Activated CD4-positive, alpha-beta T cell treated with anti-CD3 and anti-CD28 coated beads for 24 hours (primary cell): Measurements from ENCODE around the gene CTNNBIP1.
"Not testable (repeated sequence)": the region's sequence is repeated elsewhere in the genome, so short reads cannot be mapped to it uniquely, and the experiment has no call there.

ENCODE experiments used
- DNase-seq, 2 donors: peaks; one replicate each; pipeline ENCODE4 v3.0.0-alpha.2; 2020; ENCODE audit warnings: low read depth in 2 of 2

CTNNBIP1 gene, protein sequence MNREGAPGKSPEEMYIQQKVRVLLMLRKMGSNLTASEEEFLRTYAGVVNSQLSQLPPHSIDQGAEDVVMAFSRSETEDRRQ

DNA sequence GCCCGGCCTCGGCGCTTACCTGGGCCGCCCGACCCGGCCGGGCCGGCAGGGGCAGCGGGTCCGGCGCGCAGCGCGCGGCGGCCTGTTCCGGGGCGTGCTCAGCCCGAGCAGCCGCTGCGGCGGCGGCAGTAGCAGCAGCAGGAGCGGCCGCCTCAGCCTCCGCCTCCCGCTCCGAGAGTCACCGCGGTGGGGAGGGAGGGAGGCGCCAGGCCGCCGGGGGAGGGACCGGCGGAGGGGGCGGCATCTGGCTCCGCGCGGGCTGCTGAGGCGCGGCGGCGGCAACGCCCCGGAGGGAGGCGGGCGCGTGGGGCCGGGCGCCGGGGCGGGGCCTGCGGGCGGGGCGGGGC lies at the start of gene CTNNBIP1:
Gene CTNNBIP1, minus strand, starts transcription at position 194 of the 347 bp plus-strand sequence. CDS start 38,205 bp downstream, outside the sequence.
- DNase-seq: no peak

DNA sequence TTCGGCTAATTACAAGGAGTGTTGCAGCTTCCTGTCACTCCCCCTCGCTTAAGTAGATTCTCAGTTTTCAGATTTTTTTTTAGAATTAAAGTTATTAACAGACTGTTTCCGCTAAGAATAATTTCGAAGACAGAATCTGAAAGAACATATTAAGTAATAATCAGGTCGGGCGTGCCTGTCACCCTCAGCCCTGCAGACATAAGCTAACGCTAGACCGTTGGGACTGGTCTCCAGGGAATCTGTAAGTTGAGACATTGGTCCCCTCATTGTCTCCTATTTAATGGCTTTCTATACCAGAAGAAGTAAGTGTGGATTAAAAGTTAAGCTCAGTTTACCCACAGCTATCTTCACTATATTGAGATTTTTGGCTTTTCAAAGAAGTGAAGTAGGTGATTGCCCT lies 47.7 kb upstream of the CTNNBIP1 start:
- DNase-seq: no peak

DNA sequence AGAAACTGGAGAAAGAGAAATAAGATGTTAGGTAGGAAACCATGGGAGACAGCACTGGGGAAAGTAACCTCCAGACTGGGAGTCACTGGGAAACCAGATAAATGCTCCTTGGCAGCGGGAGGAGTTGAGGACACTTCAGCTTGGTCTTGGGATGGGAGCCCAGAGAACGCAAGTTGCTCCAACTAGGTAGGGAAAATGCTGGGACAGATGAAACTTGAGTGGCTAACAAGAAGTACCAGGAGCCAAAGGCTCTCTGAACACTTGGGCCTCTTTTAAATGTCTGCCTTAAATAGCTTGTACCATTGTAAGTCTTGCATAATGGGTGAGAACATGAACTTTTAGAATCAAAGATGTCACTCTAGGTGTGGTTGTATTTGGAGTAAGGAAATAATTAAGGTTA lies 36.2 kb upstream of the CTNNBIP1 start:
- no peak for DNase-seq

DNA sequence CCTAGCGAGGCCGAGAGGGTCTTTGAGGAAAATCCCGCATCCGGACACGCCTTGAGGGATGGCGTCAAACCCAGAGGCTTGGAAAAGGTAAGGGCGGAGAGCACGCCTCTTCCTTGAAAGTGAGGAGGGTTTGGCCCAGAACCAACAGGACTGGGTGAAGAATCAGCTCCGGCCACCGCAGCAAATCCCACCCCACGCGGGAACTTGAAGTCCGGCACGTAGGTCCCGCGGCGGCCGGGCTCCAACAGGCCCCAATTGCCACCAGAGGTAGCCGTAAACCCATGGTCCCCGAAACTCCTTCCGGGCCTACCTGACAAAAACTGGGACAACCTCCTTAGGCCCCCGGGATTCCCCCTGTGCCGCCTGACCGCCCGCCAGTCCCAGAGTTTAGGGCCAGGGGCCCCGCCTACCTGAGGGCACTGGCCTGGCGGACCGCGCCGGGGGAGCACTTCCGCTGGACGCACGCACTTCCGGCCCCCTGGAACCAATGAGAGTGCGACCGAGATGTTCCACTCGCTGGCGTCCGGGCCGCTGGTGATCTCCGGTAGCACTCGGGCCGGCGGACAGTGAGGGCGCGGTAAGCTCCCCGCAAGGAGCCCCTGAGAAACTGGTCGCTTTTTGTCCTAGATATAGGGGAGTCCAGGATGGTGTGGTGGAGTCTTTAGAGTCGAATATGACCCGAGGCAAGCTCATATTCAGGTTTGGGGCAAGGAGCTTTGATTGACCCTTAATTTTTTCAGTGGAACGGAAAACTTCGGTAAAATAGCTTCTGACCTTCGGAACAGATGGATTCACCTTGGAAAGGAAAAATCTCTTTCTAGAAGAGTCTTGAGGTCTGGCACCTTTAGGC lies 33.1 kb upstream of the CTNNBIP1 start, which contains the start of the genes LZIC and NMNAT1:
Gene LZIC, minus strand, starts transcription at position 453 of the 850 bp plus-strand sequence. CDS start 6,772 bp downstream, outside the sequence.
Gene NMNAT1, plus strand, starts transcription at position 537 of the 850 bp plus-strand sequence. CDS start 28,599 bp downstream, outside the sequence.
- DNase-seq: peak; percentile 86 to 89

DNA sequence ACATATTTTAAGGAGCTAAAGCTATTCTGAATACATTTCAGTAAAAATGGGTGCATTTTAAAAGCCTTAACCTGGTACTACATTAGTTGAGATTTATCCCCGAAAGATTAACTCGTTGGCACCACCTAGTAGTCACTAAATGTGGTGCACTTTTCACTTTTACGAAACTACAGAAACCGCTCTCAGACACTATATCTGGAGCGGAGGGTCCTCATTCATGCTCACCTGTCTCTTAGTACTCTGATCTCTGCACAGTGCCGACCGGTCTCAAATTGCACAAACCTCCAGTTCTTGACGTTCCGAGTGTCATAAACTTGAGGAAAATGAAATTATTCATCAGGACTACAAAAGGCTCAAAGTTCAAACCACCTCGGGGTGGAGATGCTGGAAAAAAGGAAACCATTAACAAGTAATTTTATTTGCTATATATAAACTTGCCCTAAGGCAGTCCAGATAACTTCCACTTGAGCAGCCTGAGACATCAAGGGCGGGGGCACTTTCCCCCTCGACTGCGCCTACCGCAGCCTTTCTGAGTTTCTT lies 32.4 kb upstream of the CTNNBIP1 start:
- DNase-seq: no peak

DNA sequence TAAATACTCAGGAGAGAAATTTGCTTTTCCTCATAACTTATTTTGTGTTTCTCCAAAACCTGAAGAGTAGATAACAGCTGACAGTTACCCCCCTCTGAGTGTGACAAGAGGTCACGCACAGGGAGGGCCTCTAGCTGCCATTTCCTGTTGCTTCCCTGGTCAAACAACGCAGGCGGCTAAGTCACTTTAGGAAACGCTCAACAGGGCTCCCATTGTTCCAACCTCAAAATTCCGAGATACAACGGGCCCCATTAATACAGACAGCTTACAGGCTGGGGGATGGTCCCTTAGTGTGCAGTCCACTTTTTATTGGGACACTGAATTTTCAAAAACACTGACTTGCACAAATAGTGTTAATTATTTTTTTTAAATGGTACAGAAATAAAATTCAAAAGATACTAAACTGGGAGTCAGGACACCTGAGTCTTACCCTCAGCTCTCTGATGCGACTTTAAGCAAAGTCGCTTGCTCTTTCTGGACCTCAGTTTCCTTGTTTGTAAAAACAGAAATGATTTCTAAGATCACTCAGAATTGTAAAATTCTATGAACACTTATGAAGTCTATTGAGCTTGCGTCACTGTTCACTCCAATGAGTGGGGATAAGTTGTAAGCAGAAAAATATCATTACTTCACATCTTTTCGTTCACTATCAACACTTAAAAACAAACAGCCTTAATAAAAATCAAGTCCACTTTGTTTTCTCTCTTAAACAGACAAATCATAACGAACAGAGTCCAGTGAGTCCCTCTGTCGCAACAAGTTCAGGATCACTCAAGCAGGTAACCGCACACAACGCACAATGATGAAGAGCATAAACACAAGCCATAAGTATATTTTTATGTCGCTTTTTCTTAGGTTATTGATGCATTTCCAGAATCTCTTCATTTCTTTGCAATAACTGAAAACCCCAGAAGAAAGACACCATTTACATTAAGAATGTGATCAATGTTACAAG lies 19.6 kb upstream of the CTNNBIP1 start:
- DNase-seq: no peak

DNA sequence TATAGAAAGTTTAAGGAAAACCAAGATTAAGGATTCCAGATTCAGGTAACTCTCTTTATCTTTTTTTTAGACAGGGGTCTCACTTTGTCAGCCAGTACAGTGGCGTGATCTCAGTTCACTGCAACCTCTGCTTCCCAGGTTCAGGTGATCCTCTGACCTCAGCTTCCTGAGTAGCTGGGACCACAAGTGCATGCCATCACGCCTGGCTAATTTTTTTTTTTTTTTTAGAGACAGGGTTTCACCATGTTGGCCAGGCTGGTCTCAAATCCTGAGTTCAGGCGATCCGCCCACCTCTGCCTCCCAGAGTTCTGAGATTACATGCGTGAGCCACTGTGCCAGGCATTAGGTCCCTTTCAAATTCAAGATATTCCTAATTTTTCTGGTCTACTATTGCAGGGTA lies 17.2 kb upstream of the CTNNBIP1 start:
- no peak for DNase-seq

DNA sequence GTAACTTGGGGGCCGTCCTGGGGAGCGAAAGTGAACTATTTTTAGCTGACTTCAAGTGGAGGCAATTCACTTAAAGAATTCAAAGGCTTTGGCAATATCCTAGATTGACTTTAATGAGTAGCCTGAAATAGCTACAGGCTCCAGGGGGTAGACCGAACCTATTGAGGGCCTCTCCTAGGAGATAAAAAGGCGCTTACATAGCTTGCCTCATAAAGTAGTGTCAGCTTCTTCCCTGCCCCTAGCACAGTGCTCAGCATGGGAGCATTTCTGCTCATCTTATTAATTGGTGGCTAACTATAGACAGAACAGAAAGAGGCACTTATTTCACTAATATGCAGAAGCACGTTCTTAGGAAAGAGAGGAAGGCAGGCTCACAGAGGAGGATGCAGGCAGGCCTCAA lies 12.3 kb upstream of the CTNNBIP1 start:
- no peak for DNase-seq

DNA sequence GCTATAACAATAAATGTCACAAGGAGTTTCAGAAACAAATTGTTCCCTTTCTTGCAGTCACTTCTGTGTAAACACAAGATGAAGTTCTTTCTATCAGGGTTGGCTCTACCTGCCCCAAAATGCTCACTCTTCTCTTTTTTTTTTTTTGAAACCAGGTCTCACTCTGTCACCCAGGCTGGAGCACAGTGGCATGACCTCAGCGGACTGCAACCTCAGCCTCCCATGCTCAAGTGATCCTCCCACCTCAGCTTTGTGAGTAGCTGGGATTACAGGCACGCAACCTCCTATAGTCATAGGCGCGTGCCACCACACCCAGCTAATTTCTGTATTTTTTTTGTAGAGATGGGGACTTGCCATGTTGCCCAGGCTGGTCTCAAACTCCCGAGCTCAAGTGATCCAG lies 10.5 kb upstream of the CTNNBIP1 start:
- no peak for DNase-seq

DNA sequence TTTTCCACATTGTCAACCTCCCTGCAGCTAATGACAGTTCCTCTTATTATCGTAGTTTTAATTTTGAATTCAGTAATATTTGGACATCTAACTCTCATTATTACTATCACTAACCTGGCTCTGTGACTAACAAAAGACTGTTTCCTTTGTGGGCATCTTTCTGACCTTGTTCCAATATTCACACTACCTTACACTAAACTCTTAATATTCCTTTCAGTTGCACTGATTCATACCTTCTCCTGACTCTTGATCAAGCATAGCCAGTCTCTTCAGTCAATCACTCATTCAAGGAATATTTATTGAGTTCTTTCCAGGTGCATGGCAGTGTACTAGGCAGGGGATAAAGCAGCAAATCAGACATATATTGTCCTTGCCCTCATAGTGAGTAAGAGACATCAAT lies 7.8 kb upstream of the CTNNBIP1 start:
- DNase-seq: no peak

DNA sequence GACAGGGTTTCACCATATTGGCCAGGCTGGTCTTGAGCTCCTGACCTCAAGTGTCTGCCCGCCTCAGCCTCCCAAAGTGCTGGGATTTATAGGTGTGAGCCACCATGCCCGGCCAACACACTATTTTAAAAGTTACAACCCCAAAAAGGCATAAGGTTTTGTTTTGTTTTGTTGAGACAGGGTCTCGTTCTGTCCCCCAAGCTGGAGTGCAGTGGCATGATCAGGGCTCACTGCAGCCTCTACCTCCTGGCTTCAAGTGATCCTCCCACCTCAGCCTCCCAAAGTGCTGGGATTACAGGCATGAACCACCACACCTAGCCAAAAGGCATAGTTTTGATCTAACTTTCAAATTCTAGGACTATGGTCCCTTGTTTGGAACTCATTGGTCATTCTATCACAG lies 7.4 kb upstream of the CTNNBIP1 start:
- DNase-seq: not testable (repeated sequence)

DNA sequence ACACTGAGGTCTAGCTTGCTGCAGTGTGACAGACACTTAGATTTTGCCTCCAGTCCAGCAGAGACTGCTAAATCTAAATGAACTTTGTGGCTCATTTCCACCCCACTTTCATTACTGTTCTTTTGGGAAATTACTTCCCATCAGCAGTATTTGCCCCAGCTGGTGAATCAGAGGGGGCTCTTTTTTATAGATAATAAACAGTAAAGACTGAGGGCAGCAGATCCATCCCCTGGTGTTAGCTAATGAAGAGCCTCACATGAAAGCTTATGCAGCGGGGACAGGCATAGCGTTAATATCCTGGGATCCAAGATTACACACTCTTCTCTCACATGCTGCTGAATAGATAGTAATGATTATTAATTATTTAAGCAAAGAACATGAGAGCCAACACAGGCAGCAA lies 6.4 kb upstream of the CTNNBIP1 start:
- DNase-seq: no peak

DNA sequence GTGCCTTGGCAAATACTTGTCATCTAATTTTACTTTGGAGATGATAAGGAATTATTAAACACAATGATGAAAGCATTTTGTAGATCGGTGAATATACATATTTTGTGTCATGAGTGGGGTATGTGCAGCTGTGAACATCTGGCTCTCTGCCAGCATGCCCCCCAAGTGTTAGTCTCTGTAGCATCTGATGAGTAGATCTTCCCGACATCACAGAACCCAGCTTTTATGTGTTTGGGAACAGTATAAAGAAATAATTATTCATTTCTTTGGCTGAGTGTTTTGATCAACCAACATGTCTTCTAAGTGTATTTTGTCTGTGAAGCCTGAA lies 4.5 kb upstream of the CTNNBIP1 start:
- DNase-seq: no peak

DNA sequence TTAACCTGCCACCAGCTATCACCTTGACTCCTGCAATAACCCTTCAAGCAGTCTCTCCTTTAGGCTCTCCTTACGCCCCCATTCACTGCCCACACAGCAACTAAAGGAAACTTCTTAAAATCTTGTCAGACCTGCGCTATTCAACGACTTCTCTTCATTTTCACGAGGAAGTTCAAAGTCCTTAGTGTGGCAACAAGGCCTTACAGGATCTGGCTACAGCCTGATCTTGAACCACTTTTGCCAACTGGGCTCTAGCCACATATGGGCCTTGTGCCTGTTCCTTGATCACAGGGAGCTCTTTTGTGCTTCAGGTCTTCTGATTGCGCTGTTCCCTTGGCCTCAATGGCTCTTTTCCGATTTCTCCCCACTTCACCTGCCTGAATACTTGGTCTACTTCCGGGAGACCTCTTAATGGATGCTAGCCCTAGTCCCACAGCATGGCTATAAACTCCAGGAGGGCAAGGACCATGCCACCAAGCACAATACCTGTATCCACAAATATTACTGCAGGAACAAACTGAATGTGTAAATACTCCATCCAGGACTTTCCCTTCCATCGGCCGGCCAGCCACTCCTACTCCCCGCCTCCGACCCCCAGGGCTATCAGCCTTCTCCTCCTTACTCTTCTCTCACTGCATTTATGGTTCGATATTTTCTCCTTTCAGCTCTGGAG lies 2.3 kb upstream of the CTNNBIP1 start:
- DNase-seq: no peak

DNA sequence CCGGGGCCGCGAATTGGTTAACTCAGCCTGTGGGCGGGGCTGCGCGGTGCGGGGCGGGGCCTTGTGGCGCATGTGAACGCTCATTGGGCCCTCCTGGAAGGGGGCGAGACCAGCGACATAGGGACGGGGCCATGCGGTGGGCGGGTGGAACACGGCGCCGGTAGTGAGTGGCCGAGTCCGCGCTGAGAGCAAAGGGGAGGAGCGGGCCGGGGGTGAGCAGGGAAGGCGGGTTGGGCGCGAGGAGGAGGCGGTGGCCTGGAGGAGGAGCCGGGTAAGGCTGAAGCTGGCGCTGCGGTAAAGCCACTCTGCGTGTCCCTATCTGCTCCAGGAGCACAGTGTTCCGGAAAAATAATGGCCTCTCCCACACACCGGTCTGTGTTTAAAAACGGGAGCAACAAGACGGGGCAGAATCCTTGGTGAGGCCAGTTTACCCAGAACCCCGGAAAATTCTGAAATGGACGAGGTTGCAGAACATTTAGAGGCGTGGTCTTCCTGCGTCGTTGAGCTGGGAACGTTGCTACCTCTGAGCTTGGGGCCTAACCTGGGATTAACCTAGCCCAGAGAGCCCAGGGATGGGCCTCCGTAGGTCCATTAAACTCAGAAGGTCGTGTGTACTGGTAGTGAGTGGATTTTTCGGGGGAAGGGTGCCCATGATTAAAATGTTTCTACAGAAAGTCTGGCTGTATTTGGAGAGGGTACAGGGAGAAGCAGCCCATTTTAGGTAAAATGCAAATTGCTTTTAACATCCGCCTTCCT lies 532 bp upstream of the CTNNBIP1 start:
- peak; percentile 100 for DNase-seq

DNA sequence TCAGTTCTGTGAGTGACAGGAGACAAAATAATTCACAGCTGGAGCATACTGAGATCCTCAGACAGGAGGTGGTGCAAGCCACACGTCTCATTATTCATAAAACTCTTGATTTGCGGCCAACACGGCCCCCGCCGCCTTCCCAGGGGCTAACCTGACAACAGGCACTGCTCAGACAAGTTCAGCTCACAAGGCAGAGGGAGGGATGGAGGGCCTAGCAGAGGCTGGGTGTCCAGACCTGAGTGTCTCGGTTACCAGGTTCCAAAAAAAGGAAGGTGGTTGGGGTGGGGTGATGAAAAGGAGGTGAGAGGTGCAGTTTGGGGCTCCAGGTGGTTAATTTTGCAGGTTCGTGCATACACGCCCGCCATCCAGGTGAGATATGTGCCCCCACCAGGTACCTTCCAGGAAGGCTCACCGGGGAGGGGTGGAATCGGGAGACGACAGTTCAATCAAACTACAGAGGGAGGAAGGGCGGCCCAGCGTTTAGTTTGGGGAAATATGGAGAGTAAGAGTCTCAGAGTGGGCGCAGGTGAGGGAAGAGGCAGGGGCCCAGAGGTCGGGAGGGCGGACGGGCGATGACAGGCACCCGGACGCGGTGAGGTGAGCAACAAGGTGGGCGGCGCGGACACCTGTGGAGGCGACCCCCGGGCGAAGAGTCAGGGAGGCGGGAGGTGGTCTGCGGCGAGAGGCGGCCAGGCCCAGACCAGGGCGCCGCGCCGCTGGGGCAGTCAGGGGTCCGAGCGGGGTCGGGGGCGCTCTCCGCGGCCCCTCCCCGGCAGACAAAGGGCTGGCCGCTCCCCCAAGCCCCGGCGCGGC lies 629 bp downstream of the CTNNBIP1 start:
- DNase-seq: peak in 1 of 2 donors; percentile 11

DNA sequence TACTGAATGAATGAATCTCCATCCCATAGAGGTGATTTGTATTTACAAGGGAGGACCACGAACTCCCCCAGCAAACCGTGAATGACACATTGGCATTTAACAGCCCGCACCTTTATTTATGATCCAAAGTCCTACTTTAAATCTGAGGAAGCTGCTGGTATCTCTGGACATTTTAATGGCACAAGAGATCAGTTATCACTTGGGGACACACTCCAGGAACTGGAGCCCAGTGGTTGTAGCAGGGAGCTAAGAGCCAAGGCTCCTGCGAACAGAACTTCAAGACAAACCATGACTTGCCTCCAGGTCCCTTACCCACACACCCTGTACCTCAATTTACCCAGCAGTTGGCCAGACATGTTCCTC lies 1.2 kb downstream of the CTNNBIP1 start:
- DNase-seq: no peak

DNA sequence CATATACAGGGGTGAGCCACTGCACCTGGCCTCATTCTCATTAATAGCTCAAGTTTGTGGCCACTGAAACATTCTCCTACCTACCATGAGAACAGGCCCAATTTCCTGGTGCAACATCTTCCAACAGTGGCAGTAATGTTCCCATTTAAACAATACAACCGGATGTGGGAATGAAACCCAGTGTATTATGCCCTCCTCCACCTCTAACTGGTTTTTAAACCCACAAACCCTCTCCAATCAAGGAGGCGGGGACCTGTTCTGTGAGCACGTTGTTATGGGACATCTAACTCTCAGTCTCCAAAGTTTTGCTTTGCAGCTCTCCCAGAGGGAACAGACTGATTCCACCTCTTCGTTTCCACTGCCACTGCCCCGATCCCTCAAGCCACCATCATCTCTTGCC lies 2.6 kb downstream of the CTNNBIP1 start:
- DNase-seq: no peak

DNA sequence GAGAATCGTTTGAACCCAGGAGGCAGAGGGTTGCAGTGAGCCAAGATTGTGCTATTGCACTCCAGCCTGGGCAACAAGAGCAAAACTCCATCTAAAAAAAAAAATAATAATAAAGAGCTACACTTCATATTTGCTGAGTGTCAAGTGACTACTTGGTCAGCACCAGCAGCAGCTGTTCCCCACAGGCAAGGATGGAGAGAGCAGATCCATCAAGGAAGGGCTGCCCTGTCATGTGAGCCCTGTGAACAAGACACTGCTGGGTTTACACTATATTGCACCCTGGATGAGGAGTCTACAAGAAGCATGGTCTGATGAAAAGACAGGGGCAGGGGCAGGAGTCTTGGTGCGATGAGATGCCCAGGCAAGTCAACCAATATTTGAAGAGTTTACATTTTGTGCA lies 3.6 kb downstream of the CTNNBIP1 start:
- no peak for DNase-seq

DNA sequence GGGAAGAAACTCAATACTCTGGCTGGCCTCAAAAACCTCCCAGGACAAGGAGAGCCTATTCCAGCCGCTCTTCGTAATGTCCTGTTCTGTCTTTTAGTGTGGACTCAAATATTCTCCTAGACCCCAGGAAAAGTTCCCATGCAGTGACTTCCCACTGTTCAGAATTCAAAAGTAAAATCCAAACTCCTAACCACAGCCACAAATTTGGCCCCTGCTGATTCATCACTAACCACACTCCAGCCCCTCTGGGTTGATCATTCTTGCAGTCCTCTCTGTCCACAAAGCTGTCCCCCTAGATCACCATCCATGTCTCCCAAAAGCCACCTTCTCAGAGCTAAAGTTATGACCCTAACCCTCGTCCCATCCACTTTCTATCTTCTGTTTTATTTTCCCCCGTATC lies 5.1 kb downstream of the CTNNBIP1 start:
- DNase-seq: no peak
